KMS-11 (cell line): ENCODE results near the gene ZNF774.

Experiments used
- H2AFZ ChIP-seq: fragments of 200-600 bp; sonication (generic); 2 replicates; pipeline ENCODE4 v1.6.1; 2016; ENCODE audit warnings: antibody characterized with exemption, mixed run types, low read depth
- H3K27ac ChIP-seq: fragments of 200-600 bp; sonication (generic); 2 replicates; pipeline ENCODE4 v1.6.1; 2016; ENCODE audit warnings: mild to moderate bottlenecking, mixed run types
- H3K27me3 ChIP-seq: fragments of 200-600 bp; sonication (generic); 2 replicates; pipeline ENCODE4 v1.6.1; 2017; ENCODE audit warnings: mild to moderate bottlenecking, low read depth, mixed run types, moderate library complexity; ENCODE audit not compliant: insufficient read depth
- H3K36me3 ChIP-seq: fragments of 200-600 bp; sonication (generic); 2 replicates; pipeline ENCODE4 v1.6.1; 2017; ENCODE audit warnings: mild to moderate bottlenecking, mixed run types; ENCODE audit not compliant: insufficient read depth
- H3K4me1 ChIP-seq: fragments of 200-600 bp; sonication (generic); 2 replicates; pipeline ENCODE4 v1.6.1; 2016; ENCODE audit warnings: mild to moderate bottlenecking, low read depth, mixed run types; ENCODE audit not compliant: poor library complexity, severe bottlenecking
- H3K4me2 ChIP-seq: fragments of 200-600 bp; sonication (generic); 2 replicates; pipeline ENCODE4 v1.7.0; 2016; ENCODE audit warnings: mild to moderate bottlenecking, mixed run types
- H3K4me3 ChIP-seq: fragments of 200-600 bp; sonication (generic); IDR thresholded peaks from 2 replicates; pipeline ENCODE4 v1.6.1; 2017; ENCODE audit warnings: low read depth, low read length, mixed read lengths; ENCODE audit not compliant: insufficient read depth
- H3K79me2 ChIP-seq: fragments of 200-600 bp; sonication (generic); 2 replicates; pipeline ENCODE4 v1.6.1; 2016; ENCODE audit warnings: low read depth, mixed run types; ENCODE audit not compliant: insufficient read depth
- H3K9ac ChIP-seq: fragments of 200-600 bp; sonication (generic); 2 replicates; pipeline ENCODE4 v1.6.1; 2016; ENCODE audit warnings: mild to moderate bottlenecking, mixed run types
- H4K20me1 ChIP-seq: fragments of 200-600 bp; sonication (generic); 2 replicates; pipeline ENCODE4 v1.6.1; 2016; ENCODE audit warnings: mild to moderate bottlenecking, mixed run types; ENCODE audit not compliant: insufficient read depth
- CTCF ChIP-seq: fragments of 200-600 bp; sonication (generic); conservative IDR thresholded peaks from 2 replicates; pipeline ENCODE4 v1.6.1; 2017; ENCODE audit warnings: low read depth, mild to moderate bottlenecking, antibody characterized with exemption, low read length, moderate library complexity, mixed read lengths

The ZNF774 gene

GRCh38 chr15:90309020-90309419 is 43.1 kb upstream of the ZNF774 start:
- Histone ChIP-seq H3K27ac (no peak overlapping the region), H3K36me3 (no peaks in the 10 kb centered on the region), H3K4me3 (no peak overlapping the region), H4K20me1 (no peaks in the 10 kb centered on the region), H3K79me2 (no peaks in the 10 kb centered on the region), H3K4me1 (no peaks in the 10 kb centered on the region), H2AFZ (no peak overlapping the region), H3K9ac (no peak overlapping the region), H3K27me3 (no peaks in the 10 kb centered on the region), H3K4me2 (no peak overlapping the region)
- TF ChIP-seq CTCF, result no peak

- Histone ChIP-seq H3K4me1 (peaks cover 10% of the 10 kb centered on the region), H3K79me2 (no peaks in the 10 kb centered on the region), H2AFZ (no peak overlapping the region), H3K27ac (no peak overlapping the region), H3K36me3 (no peaks in the 10 kb centered on the region), H3K4me3 (no peak overlapping the region), H4K20me1 (no peaks in the 10 kb centered on the region), H3K4me2 (no peak overlapping the region), H3K9ac (no peak overlapping the region), H3K27me3 (no peaks in the 10 kb centered on the region)
- TF ChIP-seq CTCF, result no peak
Observed at GRCh38 chr15:90315278-90315982, 36.7 kb upstream of the ZNF774 start.

- Histone ChIP-seq H3K4me1 (peaks cover 12% of the 10 kb centered on the region), H3K4me2 (no peak overlapping the region), H3K27ac (no peak overlapping the region), H3K79me2 (no peaks in the 10 kb centered on the region), H4K20me1 (no peaks in the 10 kb centered on the region), H3K36me3 (no peaks in the 10 kb centered on the region), H3K27me3 (no peaks in the 10 kb centered on the region), H3K9ac (no peak overlapping the region), H3K4me3 (no peak overlapping the region), H2AFZ (no peak overlapping the region)
- no peak for TF ChIP-seq CTCF
Observed at GRCh38 chr15:90316139-90316538, 35.9 kb upstream of the ZNF774 start.

- no peak overlapping the region for H3K4me2 ChIP-seq
- H3K4me3 ChIP-seq, result no peak overlapping the region
- H4K20me1 ChIP-seq, result no peaks in the 10 kb centered on the region
- no peak overlapping the region for H3K9ac ChIP-seq
- no peaks in the 10 kb centered on the region for H3K36me3 ChIP-seq
- TF ChIP-seq CTCF, result no peak
- H2AFZ ChIP-seq, result no peak overlapping the region
- no peak overlapping the region for H3K27ac ChIP-seq
- H3K79me2 ChIP-seq, result no peaks in the 10 kb centered on the region
- peaks cover 12% of the 10 kb centered on the region for H3K4me1 ChIP-seq
- no peaks in the 10 kb centered on the region for H3K27me3 ChIP-seq
Observed at GRCh38 chr15:90318591-90318990, 33.5 kb upstream of the ZNF774 start.
